Upper lobe of right lung (tissue), 1 donor: ENCODE results near the gene TGFB1I1. TPM values are rescaled to one million over a fixed set of nuclear protein-coding genes. Genes with fewer than 3 reads are reported as not detected.
"Not testable (repeated sequence)": the region's sequence is repeated elsewhere in the genome, so short reads cannot be mapped to it uniquely, and the experiment has no call there.

Experiments
- ATAC-seq: fragments of 200-7000 bp; cut with Tn5 transposase; one replicate; pipeline ENCODE4 v1.9.1; 2020; ENCODE audit warnings: mild to moderate bottlenecking, moderate library complexity
- DNase-seq: peaks from one replicate; pipeline ENCODE4 v3.0.0-alpha.2; 2020
- H3K27ac ChIP-seq: fragments of 200-600 bp; one replicate; pipeline ENCODE4 v1.8.0; 2022
- H3K27me3 ChIP-seq: fragments of 200-600 bp; one replicate; pipeline ENCODE4 v1.8.0; 2022; ENCODE audit warnings: mild to moderate bottlenecking
- H3K36me3 ChIP-seq: fragments of 200-600 bp; one replicate; pipeline ENCODE4 v1.8.0; 2022
- H3K4me1 ChIP-seq: fragments of 200-600 bp; one replicate; pipeline ENCODE4 v1.8.0; 2022
- H3K4me3 ChIP-seq: fragments of 200-600 bp; one replicate; pipeline ENCODE4 v1.8.0; 2022; ENCODE audit warnings: mild to moderate bottlenecking
- H3K9me3 ChIP-seq: fragments of 200-600 bp; one replicate; pipeline ENCODE4 v1.8.0; 2022
- intact Hi-C: fragments of 100-400 bp; cut with DNase I; formaldehyde crosslinking; loops from one replicate; pipeline ENCODE4 v1.11.0; 2022
- total RNA-seq: library from RNA; stranded (reverse); fragmentation: NEBNext Ultra II Directional; extraction: Animal tissue kit (Norgen Biotek cat#: 25700); gene quantifications from one replicate; pipeline ENCODE4 v1.2.1, GENCODE V29; 2021
- TF ChIP-seq, protein P1 (sequence below): fragments of 200-600 bp; IDR thresholded peaks from one replicate; pipeline ENCODE4 v1.8.0; 2022; ENCODE audit warnings: antibody characterized with exemption
- donor health status: DM: no; HTN: yes; CAD: no; lungs with severe emphysema.

TGFB1I1 gene
- total RNA-seq, 1 donor from 2014 or later: 49.9 TPM

DNA sequence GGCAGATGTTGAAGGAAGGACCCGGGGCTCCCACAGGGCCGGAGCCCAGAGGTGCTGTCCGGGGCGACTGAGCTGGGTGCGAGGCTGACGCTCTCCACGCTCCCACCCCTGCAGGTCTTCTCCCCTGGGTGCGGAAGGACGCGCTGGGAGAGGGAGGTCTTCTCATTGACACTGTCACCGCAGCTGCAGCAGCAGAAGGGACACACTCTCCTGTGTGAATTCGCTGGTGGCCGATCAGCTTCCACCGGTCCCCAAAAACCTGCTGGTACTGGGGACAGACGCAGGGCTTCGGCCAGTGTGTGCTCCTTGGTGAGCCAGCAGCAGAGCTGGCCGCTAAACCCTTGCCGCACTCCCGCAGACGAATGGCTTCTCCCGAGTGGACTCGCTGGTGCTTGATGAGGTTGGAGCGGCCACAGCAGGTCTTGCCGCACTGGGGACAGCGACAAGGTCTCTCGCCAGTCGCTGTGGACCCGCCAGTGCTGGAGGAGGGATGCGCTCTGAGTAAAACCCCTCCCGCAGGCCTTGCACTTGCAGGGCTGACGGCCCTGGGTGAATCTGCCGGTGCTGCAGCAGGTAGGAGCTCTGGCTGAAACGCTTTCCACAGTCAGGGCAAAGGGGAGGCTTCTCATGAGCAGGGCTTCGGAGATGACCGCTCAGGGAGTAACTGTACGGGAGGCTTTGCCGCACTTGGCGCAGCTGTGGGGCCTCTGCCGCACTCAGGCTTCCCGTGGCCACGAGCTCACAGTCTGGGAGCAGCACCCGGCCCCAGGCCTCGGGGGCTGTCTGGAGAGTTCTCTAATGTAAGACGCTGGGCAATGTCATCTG is 35.5 kb upstream of the TGFB1I1 start:
- TF ChIP-seq, protein P1, sequence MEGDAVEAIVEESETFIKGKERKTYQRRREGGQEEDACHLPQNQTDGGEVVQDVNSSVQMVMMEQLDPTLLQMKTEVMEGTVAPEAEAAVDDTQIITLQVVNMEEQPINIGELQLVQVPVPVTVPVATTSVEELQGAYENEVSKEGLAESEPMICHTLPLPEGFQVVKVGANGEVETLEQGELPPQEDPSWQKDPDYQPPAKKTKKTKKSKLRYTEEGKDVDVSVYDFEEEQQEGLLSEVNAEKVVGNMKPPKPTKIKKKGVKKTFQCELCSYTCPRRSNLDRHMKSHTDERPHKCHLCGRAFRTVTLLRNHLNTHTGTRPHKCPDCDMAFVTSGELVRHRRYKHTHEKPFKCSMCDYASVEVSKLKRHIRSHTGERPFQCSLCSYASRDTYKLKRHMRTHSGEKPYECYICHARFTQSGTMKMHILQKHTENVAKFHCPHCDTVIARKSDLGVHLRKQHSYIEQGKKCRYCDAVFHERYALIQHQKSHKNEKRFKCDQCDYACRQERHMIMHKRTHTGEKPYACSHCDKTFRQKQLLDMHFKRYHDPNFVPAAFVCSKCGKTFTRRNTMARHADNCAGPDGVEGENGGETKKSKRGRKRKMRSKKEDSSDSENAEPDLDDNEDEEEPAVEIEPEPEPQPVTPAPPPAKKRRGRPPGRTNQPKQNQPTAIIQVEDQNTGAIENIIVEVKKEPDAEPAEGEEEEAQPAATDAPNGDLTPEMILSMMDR: no peak
- Histone ChIP-seq H3K4me1 (no peaks in the 10 kb centered on the region), H3K27ac (no peak overlapping the region), H3K27me3 (no peaks in the 10 kb centered on the region), H3K4me3 (no peak overlapping the region), H3K36me3 (no peaks in the 10 kb centered on the region), H3K9me3 (no peaks in the 10 kb centered on the region)
- DNase-seq: no peak
- intact Hi-C loops: no loop called here
- ATAC-seq: peak; percentile 36

DNA sequence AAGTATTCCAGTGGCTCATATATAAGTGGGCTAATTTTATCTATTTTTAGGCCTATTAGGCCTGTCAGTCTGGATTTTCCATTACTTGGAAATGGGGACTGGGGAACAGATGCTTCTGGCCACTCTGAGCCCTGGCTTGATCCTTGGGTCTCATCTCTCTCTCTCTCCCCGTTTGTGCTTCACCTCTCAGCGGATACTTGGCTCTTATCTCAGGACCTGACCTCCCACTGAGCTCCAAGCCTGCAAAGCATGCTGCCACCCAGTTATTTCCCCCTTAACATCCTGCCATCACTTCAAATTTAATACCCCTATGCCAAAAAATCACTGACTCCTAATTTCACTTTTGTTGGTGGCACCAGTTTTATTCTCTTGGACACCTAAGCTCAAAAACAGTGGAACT is 33.5 kb upstream of the TGFB1I1 start:
- Histone ChIP-seq H3K4me3 (no peak overlapping the region), H3K27ac (no peak overlapping the region), H3K27me3 (no peaks in the 10 kb centered on the region), H3K4me1 (peaks cover 4% of the 10 kb centered on the region), H3K9me3 (no peaks in the 10 kb centered on the region), H3K36me3 (no peaks in the 10 kb centered on the region)
- intact Hi-C loops: no loop called here
- DNase-seq (no peak), ATAC-seq (no peak)
- TF ChIP-seq, protein P1: no peak

DNA sequence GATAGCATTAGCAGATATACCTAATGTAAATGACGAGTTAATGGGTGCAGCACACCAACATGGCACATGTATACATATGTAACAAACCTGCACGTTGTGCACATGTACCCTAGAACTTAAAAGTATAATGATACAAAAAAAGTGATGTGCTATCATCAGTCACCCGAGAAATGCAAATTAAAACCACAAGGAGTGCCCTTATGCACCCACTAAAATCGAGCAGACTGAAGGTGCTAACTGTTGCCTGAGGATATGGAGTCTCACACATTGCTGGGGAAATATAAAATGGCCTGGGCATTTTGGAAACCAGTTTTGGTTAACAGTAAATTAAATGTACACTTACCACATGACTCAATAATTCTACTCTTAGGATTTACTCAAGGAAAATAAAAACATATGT is 32.9 kb upstream of the TGFB1I1 start:
- ATAC-seq, H3K4me3 ChIP-seq, DNase-seq, intact Hi-C loops, H3K27me3 ChIP-seq, H3K36me3 ChIP-seq, H3K9me3 ChIP-seq, H3K27ac ChIP-seq, H3K4me1 ChIP-seq: not testable (repeated sequence)

DNA sequence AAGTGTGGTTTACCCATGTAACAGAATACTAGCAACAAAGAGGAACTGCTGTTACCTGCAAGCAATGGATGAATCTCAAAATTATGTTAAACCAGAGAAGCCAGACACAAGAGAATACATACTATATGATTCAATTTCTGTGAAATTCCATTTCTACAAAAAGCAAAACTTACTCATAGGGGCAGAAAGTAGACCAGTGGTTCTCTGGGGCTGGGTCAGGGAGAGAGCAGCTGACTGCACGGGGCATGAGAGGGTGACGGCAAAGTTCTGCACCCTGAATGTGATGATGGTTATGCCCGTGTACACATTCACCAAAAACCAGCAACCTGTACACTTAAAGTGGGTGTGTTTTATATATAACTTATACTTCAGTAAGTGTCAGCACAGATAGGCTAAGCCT is 32.4 kb upstream of the TGFB1I1 start:
- H3K36me3 ChIP-seq: no peaks in the 10 kb centered on the region
- TF ChIP-seq, protein P1: no peak
- peaks cover 4% of the 10 kb centered on the region for H3K4me1 ChIP-seq
- intact Hi-C loops: no loop called here
- no peaks in the 10 kb centered on the region for H3K9me3 ChIP-seq
- no peaks in the 10 kb centered on the region for H3K27me3 ChIP-seq
- H3K27ac ChIP-seq: no peak overlapping the region
- DNase-seq: no peak
- no peak overlapping the region for H3K4me3 ChIP-seq
- no peak for ATAC-seq

DNA sequence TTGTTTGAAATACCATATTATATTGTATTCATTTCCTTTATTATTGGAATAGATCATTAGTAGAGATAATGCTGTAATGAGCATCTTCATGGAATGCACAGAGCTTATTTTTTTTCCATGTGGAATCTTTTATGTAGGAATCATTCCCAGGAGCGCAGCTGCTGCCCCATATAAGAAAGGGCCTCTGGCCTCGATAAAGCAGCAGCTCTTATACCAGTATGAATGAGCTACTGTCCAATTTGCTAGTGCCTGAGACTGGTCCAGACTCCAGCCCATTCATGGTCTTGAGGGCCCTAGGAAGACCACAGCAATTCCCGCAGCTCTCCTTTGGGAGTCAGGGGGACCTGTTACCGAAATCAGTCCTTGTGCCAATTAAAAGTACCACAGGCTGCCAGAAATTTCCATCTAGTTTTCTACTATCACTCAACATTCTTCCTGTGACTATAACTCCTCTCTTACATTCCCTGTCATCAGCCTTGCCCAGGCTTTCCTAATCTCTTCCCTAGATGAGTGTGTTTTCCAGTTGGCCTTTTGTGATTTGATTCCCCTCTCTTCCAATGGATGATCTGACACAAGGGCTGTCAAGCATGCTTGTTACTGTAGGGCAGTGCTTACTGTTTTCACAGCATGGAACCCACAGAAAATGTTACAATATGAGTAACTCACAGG is 31.3 kb upstream of the TGFB1I1 start:
- no peak for DNase-seq

More for the DNA sequence above, 31.3 kb upstream of the TGFB1I1 start:
- Histone ChIP-seq H3K9me3 (no peaks in the 10 kb centered on the region), H3K36me3 (no peaks in the 10 kb centered on the region), H3K27ac (no peak overlapping the region), H3K4me3 (no peak overlapping the region), H3K27me3 (no peaks in the 10 kb centered on the region), H3K4me1 (peaks cover 4% of the 10 kb centered on the region)
- intact Hi-C loops: loop anchor here (5.0 kb wide), 1 partner anchor 453 kb away; the partner anchor contains the start of gene HSD3B7
- TF ChIP-seq, protein P1: no peak
- ATAC-seq: no peak
